Stimulated activated CD8-positive, alpha-beta memory T cell treated with anti-CD3 and anti-CD28 coated beads, Interleukin-12 subunit alpha, Interleukin-12 subunit beta, amount 100 ng/mL, for 24 hours (primary cell): Measurements from ENCODE around the gene NANOS3.
"Not testable (repeated sequence)": the region's sequence is repeated elsewhere in the genome, so short reads cannot be mapped to it uniquely, and the experiment has no call there.

Experiments used
- DNase-seq: peaks from one replicate; pipeline ENCODE4 v3.0.0-alpha.2; 2020; ENCODE audit errors: extremely low read depth

Gene NANOS3

DNA sequence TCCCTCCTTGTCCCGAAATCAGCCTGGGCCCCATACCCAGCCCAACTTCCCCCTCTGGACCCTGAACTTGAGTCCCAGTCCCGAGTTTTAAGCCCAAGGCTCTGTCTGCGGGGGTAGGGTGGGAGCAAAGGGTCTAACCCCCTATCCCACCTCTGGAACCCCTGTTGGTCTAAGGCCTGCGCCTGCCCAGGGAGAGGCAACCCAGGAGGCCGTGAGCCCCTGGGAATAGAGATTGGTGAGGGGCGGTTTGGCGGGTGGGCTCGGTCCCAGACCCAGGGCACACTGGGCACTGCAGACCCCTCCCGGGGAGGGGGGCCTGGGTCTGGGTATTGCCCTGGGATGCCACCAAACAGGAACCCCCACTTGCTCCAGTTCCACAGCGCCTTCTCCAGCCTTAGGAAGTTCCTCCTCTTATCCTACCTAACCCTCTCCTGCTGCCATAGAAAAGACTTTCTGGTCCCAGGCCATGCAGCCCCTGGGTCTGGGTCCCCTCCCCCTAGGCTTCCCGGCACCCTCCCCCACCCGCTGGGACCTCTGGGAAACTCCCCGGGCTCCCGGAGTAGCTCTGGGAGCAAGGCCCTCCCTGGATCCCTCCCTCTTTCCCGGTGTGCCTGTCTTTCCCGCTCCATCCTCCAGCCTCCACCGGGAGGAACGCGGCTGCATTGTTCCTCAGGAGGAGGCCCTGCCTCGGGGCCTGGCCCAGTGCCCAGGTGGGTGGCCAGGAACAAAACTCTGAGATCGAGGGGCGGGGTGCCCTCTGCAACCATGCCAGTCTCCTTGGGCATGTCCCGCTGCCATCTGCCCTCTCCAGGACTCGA, 33.6 kb upstream of the NANOS3 start:
- DNase-seq: no peak

DNA sequence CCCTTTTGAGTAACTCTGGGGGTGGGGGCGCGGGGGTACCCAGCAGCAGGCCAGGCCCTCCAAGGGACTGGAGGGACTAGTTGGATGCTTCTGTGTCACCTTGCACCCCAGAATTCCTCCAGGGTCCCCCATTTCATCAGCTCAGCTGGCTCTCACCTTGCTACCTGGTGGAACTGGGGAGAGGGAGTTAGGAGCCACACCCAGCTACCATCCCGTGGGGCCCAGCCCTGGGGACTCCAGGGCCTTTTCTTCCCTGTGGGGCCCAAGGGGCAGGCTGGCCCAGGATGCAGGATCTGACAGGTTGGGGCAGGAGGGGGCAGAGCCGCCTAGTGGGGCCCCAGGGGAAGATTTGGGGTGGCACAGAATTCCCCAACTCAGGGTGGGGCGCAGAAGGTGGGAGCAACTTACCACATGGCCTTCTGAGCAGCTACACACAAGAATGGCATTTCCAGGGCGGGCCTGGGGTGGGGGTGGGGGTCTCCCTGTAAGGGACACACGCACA, 32.8 kb upstream of the NANOS3 start:
- DNase-seq: no peak

DNA sequence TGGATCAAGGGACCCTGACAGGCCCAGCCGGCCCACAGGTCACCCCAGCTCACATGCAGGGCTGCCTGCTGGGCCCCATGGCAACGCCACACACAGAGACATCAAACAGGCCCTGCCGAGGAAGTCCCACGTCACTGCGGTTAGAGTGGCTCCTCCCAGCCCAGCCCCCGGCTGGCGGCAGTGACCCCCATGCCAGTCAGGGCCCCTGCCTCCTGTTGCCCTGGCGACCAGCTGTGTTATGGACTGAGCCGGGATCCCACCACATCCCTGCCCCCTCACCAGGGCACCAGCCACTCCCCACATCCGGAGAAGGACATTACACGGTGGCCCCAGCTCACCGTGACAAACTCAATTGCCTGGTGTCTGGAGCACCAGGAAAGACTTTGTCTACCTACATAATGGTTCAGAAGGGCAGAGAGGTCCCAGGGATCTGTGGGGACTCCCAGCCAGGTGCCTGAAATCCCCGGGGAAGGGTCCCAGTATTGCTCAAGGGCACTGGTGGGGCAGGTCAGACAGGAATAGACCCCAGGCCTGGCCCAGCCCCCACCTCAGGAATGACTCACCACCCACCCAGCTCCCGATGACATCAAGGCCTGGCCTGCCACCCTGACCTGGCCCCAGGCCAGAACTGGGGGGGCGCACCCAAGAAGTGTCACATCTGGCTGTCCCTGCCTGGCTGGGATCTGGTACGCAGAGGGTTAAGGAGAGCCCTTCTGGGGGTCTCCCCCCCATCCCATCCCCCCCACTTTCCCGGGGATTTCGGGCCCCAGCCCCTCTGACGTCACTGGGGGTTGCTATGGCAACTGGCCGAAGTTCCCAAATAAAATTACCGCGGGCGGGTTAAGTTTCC, 30.2 kb upstream of the NANOS3 start:
- DNase-seq: peak; percentile 88

DNA sequence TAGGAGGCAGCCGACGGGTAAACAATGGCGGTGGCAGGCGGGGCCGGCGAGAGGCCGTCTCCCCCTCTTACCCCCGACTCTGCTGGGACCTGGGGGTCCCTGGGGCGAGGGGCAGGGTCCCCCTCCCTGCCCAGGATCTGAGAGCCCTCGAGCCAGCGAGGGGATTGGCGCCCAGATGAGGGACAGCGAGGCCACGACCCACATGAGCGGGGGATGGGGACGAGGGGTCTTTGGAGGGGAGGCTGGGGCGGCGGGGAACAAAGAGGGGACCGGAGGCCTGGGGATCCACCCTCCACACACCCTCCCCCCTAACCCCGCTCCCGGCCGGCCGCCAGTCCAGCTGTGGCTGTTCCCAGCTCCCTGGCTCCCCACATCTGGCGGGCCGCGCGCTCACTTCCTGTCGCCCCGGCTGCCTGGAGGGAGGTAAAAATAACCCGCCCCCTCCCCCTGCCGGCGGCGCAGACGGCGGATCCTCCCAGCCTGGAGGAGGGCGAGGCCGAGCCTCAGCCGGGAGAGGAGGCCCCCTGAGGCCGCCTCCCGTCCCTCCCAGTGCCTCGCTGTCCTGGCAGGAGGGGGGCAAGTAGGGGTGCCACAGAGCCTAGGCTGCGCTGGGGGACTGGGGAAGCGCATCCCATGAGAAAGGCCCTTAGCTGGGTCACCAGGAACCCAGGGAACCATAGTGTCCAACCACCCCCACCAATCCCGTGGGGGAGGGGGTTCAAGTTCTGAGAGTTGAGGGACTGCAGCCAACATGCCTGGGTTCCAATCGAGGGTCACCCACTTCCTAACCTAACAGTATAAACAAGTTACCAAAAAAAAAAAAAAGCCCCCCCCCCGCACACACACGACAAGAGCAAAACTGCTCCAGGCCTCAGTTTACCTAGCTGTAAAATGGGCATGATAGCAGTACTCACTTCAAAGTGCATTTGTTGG, 29.3 kb upstream of the NANOS3 start:
- DNase-seq: peak; percentile 57

DNA sequence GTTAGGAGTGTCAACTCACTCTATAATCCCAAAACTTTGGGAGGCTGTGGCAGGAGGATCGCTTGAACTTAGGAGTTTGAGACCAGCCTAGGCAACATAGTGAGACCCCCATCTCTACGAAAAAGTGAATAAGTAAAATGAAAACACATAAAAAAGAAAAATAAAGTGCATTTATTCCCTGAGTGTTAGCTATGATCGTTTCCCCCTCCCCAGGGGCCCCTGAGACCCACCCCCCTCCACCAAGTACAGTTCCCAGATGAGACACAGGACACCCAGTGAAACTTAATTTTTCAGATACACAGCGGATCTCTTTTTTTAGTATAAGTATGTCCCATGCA, 28.6 kb upstream of the NANOS3 start:
- no peak for DNase-seq

DNA sequence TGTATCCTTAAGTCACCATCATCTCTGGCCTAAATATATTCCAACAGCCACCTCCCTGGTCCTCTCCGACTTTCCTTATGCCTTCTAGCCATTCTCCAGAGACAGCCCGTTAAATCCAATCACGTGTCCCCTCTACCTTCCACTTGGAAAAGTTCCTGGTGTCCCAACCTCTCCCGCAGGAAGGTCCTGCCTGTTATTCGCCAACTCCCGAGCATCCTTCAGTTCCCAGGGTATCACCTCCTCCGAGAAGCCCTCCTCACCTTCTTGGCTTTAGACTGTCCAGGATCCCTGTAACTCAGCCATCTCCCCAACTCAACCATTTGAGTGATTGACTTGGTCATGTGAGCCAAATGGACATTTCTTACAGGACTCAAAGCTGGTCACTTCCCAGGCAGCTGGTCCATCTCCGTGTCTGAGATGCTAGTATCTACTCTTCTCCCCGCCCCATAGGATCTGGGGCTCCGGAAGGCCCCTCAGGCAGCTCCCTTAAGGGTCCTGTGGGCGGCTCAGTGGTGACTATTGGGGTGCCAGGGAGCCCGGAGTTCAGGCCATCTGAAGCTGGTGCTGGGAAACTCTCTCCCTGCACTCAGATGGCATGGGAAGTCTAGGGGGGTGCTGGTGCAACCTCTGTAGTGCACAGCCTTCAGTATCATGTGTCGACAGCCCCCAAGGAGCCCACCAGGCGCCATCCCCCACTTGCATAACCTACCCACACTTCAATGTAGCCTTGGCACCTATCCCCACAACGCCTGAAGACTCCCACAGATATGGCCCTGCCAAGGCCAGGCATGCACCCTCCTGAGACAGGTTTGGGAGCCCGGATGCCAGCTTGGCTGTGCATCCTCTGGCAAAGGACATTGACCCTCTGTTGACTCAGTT, 27.9 kb upstream of the NANOS3 start:
- DNase-seq: no peak

DNA sequence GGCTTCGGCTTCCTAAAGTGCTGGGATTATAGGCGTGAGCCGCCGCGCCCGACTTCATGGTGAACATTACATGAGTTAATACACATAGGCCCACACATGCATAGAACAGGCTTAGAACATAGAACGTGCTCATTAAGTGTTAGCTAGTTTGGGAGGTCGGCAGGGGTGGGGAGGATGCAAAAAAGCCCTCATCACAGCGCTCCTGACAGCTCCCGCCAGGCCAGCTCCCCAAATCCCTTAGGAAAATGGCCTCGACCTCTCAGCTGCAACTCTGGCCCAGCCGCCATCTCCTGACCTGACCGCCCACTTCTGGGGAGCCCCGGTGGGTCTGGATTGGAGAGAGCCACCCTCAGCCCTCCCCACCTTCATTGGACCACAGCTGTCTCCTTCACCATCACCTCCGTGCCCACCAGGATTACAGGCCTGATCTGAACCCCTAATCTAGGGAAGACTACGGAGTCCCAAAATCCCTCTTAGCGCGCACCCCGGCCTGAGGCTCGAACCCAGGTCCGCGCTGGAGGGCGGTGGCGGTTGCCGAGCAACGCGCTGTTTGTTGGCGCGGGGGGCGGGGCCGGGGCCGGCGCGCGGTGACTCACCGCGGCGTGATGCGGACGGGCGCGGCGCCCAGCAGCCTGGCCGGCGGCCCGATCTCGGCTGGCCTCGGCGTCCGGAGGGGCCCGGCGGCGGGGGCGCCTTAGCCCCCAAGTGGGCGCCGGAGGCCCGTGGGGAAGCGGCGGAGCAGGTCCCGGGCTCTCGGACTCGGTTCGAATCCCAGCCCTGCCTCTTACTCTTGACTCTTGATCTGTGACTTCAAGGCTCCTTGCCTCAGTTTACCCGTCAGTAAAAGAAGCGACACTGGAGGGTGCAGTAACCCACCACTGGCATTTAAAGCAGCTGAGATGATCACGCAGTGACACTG, 26.7 kb upstream of the NANOS3 start:
- no peak for DNase-seq

DNA sequence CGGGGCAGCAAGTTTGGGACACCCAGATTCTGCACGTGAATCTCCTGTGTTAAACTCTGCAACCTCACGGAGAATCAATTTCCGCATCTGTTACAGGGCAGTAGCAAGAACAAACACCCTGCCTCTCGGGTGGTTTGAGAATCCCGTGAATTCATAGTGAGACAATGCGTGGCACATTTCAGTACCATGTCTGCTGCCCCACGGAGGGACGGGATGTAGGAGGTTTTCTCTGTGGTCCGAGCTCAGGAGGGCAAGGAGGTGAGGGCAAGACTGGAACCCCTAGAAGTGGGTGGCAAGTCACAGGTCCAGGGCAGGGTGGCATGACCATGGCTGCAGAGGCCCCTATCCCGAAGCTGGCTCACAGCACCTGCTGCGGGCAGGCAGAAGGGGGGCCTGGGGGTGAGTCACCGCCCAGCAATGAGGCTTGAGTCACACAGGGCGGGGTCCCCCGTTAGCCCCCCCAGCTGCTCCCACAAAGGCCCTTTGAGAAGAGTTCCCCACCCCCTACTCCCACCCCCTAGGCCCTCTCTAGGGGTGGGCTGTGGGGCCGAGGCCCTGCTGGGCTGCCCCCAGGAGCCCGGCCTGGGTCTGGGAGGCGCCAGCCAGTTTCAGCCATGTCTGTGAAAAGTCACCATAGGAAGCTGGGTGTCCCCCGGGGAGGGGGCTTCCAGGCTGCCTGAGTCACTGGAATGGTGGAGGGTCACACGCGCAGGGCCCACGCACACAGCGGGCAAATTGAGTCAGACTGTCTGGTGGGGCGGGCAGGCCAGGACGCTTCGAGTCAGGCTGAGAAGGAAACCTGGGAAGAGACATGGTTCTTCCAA, 25.8 kb upstream of the NANOS3 start:
- no peak for DNase-seq

DNA sequence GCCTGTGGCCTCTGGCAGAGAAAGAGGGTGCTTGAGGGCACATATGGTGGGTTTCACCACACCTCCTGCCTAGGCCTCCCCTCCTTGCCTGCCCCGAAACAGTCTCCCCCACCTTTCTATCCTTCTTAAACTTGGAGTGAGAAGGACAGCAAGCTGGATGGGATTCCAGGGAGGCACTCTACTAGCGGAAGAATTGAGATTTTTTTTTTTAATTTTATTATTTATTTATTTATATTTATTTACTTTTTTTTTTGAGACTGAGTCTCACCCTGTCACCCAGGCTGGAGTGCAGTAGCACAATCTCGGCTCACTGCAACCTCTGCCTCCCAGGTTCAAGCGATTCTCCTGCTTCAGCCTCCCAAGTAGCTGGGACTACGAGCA, 25.2 kb upstream of the NANOS3 start:
- DNase-seq: not testable (repeated sequence)

DNA sequence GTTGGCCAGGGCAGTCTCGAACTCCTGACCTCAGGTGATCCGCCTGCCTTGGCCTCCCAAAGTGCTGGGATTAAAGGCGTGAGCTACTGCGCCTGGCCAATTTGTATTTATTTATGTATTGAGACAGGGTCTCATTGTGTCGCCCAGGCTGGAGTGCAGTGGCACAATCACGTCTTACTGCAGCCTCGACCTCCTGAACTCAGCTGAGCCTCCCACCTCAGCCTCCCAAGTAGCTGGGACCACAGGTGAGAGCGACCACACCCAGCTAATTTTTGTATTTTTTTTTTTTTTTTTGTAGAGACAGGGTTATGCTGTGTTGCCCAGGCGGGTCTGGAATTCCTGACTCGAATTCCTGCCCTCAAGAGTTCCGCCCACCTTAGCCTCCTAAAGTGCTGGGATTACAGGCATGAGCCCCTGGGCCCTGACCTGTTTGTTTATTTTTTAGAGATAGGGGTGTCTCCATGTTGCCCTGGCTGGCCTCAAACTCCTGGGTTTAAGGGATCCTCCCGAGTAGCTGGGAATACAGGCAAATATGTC, 24.7 kb upstream of the NANOS3 start:
- not testable (repeated sequence) for DNase-seq

DNA sequence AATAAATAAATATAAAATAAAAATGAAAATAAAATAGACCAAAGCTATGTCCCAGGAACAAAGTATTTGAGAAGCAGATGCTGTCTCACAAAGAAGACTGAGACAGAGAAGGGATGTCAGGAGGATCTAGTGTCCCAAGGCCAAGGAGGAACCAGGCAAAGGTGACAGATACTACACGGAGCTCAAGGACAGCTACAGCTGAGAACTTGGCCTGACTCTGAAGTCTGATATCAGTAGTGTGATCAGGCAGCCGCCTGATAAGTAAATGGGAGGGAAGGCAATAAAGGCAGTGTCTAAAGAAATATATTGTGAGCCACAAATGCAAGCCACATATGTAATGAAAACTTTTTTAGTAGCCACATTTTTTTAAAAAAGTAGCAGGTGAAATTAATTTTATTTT, 20.4 kb upstream of the NANOS3 start:
- no peak for DNase-seq

DNA sequence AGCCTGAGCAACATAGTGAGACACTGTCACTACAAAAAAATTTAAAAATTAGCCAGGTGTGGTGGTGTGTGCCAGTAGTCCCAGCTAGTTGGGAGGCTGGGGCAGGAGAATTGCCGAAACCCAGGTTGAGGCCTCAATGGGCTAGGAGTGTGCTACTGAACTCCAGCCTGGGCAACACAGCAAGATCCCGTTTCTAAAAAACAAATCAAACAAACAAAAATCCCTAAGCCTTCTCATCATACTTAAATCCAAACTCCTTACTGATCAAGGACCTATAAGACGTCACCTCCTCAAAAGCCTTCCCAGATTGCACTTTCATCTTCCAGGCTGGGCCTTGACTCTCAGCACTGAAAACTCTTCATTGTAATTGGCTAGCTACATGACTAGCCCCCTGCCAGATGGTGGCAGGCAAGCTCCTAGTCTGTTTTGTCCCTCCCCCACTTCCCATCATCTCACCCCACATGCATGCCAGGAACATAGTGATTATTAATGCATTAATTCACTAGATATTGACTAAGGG, 17.5 kb upstream of the NANOS3 start:
- no peak for DNase-seq

DNA sequence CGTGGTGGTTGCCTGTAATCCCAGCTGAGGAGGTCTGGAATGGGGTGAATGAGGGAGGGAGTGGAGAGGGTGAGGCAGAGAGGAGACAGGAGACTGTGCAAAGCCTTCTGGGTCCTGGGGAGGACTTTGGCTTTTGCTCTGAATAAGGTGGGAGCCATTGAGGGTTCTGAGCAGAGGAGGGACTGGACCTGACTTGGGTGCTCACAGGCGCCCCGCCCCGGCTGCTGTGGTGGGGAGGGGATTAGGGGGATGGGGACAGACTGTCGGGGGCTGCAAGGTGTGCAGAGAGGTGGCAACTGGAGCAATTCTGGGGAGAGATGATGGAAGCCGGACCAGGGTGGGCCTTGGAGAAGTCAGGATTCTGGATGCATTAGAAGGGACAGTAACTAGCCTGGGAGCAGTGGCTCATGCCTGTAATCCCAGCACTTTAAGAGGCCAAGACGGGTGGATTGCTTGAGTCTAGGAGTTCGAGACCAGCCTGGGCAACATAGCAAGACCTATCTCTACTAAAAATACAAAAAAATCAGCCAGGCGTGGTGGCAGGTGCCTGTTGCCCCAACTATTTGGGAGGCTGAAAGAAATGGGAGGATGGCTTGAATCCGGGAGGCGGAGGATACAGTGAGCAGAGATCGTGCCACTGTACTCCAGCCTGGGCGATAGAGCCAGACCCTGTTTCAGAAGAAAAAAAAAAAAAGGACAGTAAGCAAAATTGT, 16.1 kb upstream of the NANOS3 start:
- no peak for DNase-seq

DNA sequence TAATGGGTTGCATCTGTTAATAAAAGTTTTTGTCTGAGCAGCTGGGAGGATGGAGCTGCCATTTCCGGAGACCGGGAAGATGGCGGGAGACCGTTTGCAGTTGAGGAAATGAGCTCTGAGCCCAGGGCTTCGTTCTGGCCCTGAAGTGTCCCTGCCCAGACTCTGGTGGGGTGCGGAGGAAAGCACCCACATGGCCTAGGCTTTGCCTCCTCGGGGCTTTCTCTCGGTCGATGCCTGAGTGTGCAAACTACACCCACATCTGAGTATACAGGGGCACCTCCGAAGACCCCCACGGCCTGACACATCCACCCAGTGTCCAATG, 15.6 kb upstream of the NANOS3 start:
- no peak for DNase-seq

DNA sequence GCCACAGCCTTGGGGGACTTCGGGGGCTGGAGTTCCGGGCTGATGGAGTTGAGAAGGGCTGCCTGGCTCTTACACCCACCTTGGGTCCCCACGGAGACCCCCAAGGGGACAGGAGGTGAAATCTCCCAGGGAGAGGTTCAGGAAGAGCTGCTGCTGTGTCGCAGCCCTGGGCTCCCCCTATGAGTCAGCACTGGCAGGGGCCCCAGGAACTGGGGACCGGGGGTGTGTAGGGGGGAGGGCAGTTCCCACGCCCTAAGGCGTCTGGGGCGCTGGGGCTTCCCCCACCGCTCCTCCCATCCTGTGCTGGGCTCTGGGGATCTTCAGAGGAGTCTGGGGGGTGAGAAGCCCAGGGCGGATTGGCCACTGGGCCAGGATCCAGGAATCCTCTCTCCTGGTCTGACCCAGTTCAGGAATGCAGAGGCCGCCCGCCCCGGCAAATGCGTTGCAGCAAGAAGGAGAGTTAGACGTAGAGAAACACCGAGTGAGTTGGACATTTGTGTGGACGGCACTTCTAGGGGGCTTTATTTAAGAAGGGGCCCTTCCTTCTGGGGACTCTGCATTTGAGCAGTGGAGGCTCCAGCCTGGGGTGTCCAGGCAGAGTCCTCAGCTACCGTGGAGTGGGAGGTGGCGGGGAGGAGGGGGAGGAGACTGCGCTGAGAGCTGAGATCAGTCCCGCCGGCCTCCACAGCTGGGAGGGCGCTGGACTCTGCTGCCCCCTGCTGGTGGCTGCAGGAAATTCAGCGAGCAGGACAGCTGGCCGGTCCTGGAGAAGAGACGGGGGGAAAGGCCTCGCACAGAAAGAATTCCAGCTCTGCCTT, 15.0 kb upstream of the NANOS3 start:
- peak; percentile 67 for DNase-seq

DNA sequence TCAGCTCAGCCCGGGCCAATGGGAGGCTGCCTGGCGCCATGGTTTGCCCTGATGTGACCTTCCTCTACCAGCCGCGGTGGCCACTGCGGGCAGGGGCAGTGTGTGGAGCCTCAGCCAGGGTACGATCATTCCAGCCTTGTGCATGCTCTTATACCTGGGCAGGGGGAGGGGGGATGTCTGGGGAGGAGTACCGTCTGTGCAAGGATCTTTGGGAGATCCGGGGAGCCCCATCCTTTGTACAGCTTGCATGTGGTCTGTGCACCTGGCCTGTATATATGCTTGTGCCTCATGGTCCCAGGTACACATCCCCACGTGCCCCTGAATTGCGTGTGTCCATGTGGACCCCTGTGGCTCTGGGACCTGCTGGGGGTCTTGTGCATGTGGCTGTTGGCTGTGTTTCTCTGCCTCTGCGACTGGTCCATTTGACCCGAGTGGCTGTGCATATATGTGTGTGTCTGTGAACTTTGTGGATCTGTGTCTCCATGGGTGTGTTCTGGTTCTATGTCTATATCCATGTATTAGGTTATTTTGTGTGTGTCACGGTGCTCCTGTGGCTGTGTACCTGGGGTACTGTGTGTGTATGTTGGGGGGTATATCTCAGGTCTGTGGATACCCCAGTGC, 12.8 kb upstream of the NANOS3 start:
- DNase-seq: no peak
